Measurements from ENCODE around the gene ASGR1. TPM values are rescaled to one million over a fixed set of nuclear protein-coding genes. Genes with fewer than 3 reads are reported as not detected.
"Not testable (repeated sequence)": the region's sequence is repeated elsewhere in the genome, so short reads cannot be mapped to it uniquely, and the experiment has no call there.

The ASGR1 gene
- total RNA-seq, 1 donor: 4.6 TPM

GRCh38 chr17:7183433-7184090 is 4.4 kb upstream of the ASGR1 start:
- H3K4me1 ChIP-seq (ENCODE audit: insufficient read depth, low read length): no peaks in the 10 kb centered on the region
- no peaks in the 10 kb centered on the region for H3K27me3 ChIP-seq (ENCODE audit: insufficient read depth, low read length)
- H3K4me3 ChIP-seq (ENCODE audit: low read length): no peak overlapping the region
- H3K9me3 ChIP-seq (ENCODE audit: low read depth, low read length): no peaks in the 10 kb centered on the region

GRCh38 chr17:7182101-7182500 is 2.9 kb upstream of the ASGR1 start:
- H3K4me3 ChIP-seq (ENCODE audit: low read length); H3K9me3 ChIP-seq (ENCODE audit: low read depth, low read length): not testable (repeated sequence)
- peaks cover 11% of the 10 kb centered on the region for H3K4me1 ChIP-seq (ENCODE audit: insufficient read depth, low read length)
- peaks cover 10% of the 10 kb centered on the region for H3K27me3 ChIP-seq (ENCODE audit: insufficient read depth, low read length)

GRCh38 chr17:7178973-7179316 is 225 bp downstream of the ASGR1 start:
- Histone ChIP-seq H3K4me1 (ENCODE audit: insufficient read depth, low read length) (peaks cover 26% of the 10 kb centered on the region), H3K9me3 (ENCODE audit: low read depth, low read length) (no peaks in the 10 kb centered on the region), H3K4me3 (ENCODE audit: low read length) (no peak overlapping the region), H3K27me3 (ENCODE audit: insufficient read depth, low read length) (peaks cover 33% of the 10 kb centered on the region)

- H3K9me3 ChIP-seq (ENCODE audit: low read depth, low read length): no peaks in the 10 kb centered on the region
- peaks cover 33% of the 10 kb centered on the region for H3K27me3 ChIP-seq (ENCODE audit: insufficient read depth, low read length)
- H3K4me3 ChIP-seq (ENCODE audit: low read length): no peak overlapping the region
- peaks cover 35% of the 10 kb centered on the region for H3K4me1 ChIP-seq (ENCODE audit: insufficient read depth, low read length)
These were observed 1.2 kb downstream of the ASGR1 start for GRCh38 chr17:7177954-7178477.

GRCh38 chr17:7177191-7177953 is 1.8 kb downstream of the ASGR1 start:
- Histone ChIP-seq H3K4me1 (ENCODE audit: insufficient read depth, low read length) (peaks cover 41% of the 10 kb centered on the region), H3K27me3 (ENCODE audit: insufficient read depth, low read length) (peaks cover 33% of the 10 kb centered on the region), H3K4me3 (ENCODE audit: low read length) (no peak overlapping the region), H3K9me3 (ENCODE audit: low read depth, low read length) (no peaks in the 10 kb centered on the region)

- Histone ChIP-seq H3K27me3 (ENCODE audit: insufficient read depth, low read length) (peaks cover 33% of the 10 kb centered on the region), H3K4me1 (ENCODE audit: insufficient read depth, low read length) (peaks cover 47% of the 10 kb centered on the region), H3K4me3 (ENCODE audit: low read length) (no peak overlapping the region), H3K9me3 (ENCODE audit: low read depth, low read length) (no peaks in the 10 kb centered on the region)
These were observed 2.4 kb downstream of the ASGR1 start for GRCh38 chr17:7176841-7177190.

GRCh38 chr17:7176107-7176840 is 2.9 kb downstream of the ASGR1 start:
- peaks cover 33% of the 10 kb centered on the region for H3K27me3 ChIP-seq (ENCODE audit: insufficient read depth, low read length)
- no peaks in the 10 kb centered on the region for H3K9me3 ChIP-seq (ENCODE audit: low read depth, low read length)
- no peak overlapping the region for H3K4me3 ChIP-seq (ENCODE audit: low read length)
- H3K4me1 ChIP-seq (ENCODE audit: insufficient read depth, low read length): peaks cover 47% of the 10 kb centered on the region

- Histone ChIP-seq H3K9me3 (ENCODE audit: low read depth, low read length) (no peaks in the 10 kb centered on the region), H3K4me1 (ENCODE audit: insufficient read depth, low read length) (peaks cover 47% of the 10 kb centered on the region), H3K4me3 (ENCODE audit: low read length) (no peak overlapping the region), H3K27me3 (ENCODE audit: insufficient read depth, low read length) (peaks cover 33% of the 10 kb centered on the region)
These were observed 3.8 kb downstream of the ASGR1 start for GRCh38 chr17:7175330-7175733.

GRCh38 chr17:7174603-7175326 is 4.4 kb downstream of the ASGR1 start:
- Histone ChIP-seq H3K9me3 (ENCODE audit: low read depth, low read length) (no peaks in the 10 kb centered on the region), H3K4me3 (ENCODE audit: low read length) (no peak overlapping the region), H3K27me3 (ENCODE audit: insufficient read depth, low read length) (peaks cover 33% of the 10 kb centered on the region), H3K4me1 (ENCODE audit: insufficient read depth, low read length) (peaks cover 52% of the 10 kb centered on the region)

GRCh38 chr17:7173687-7174602 is 5.2 kb downstream of the ASGR1 start:
- H3K9me3 ChIP-seq (ENCODE audit: low read depth, low read length): no peaks in the 10 kb centered on the region
- H3K4me3 ChIP-seq (ENCODE audit: low read length): peak overlapping the region; percentile 50
- peaks cover 33% of the 10 kb centered on the region for H3K27me3 ChIP-seq (ENCODE audit: insufficient read depth, low read length)
- H3K4me1 ChIP-seq (ENCODE audit: insufficient read depth, low read length): peaks cover 58% of the 10 kb centered on the region

GRCh38 chr17:7172522-7173191 is 6.5 kb downstream of the ASGR1 start:
- H3K4me3 ChIP-seq (ENCODE audit: low read length): not testable (repeated sequence)

GRCh38 chr17:7169565-7169908 is 9.6 kb downstream of the ASGR1 start:
- peaks cover 75% of the 10 kb centered on the region for H3K4me1 ChIP-seq (ENCODE audit: insufficient read depth, low read length)
- H3K27me3 ChIP-seq (ENCODE audit: insufficient read depth, low read length); H3K9me3 ChIP-seq (ENCODE audit: low read depth, low read length); H3K4me3 ChIP-seq (ENCODE audit: low read length): not testable (repeated sequence)

More at GRCh38 chr17:7172522-7173191, 6.5 kb downstream of the ASGR1 start:
- H3K9me3 ChIP-seq (ENCODE audit: low read depth, low read length): not testable (repeated sequence)
- H3K27me3 ChIP-seq (ENCODE audit: insufficient read depth, low read length): peaks cover 25% of the 10 kb centered on the region
- peaks cover 63% of the 10 kb centered on the region for H3K4me1 ChIP-seq (ENCODE audit: insufficient read depth, low read length)

GRCh38 chr17:7168841-7169564 is 10.2 kb downstream of the ASGR1 start:
- peaks cover 70% of the 10 kb centered on the region for H3K4me1 ChIP-seq (ENCODE audit: insufficient read depth, low read length)
- H3K27me3 ChIP-seq (ENCODE audit: insufficient read depth, low read length); H3K4me3 ChIP-seq (ENCODE audit: low read length); H3K9me3 ChIP-seq (ENCODE audit: low read depth, low read length): not testable (repeated sequence)
